HG02678 (cell line): Measurements from ENCODE around the gene FAM229B.
"Not testable (repeated sequence)": the region's sequence is repeated elsewhere in the genome, so short reads cannot be mapped to it uniquely, and the experiment has no call there.

Experiments
- ATAC-seq: cut with Tn5 transposase; IDR thresholded peaks from one replicate; pipeline ENCODE4 v1.9.1; 2021; ENCODE audit warnings: mild to moderate bottlenecking, moderate library complexity; ENCODE audit not compliant: unreplicated experiment

Gene FAM229B

GRCh38 chr6:112062966-112063365 lies 24.4 kb upstream of the FAM229B start:
- no peak for ATAC-seq

- no peak for ATAC-seq
Observed at GRCh38 chr6:112065426-112065986, 21.9 kb upstream of the FAM229B start.

- no peak for ATAC-seq
Observed at GRCh38 chr6:112066606-112067005, 20.8 kb upstream of the FAM229B start.

- ATAC-seq, result no peak
Observed at GRCh38 chr6:112081569-112081968, 5.8 kb upstream of the FAM229B start.

- no peak for ATAC-seq
Observed at GRCh38 chr6:112085286-112086065, 1.9 kb upstream of the FAM229B start.

- peak; percentile 22 for ATAC-seq
Observed at GRCh38 chr6:112086744-112087135, 651 bp upstream of the FAM229B start.

- ATAC-seq, result no peak
Observed at GRCh38 chr6:112087916-112088315, 525 bp downstream of the FAM229B start.

GRCh38 chr6:112096901-112097300 lies 9.5 kb downstream of the FAM229B start:
- no peak for ATAC-seq

- no peak for ATAC-seq
Observed at GRCh38 chr6:112100561-112100960, 13.2 kb downstream of the FAM229B start.

GRCh38 chr6:112106026-112106425 lies 18.6 kb downstream of the FAM229B start:
- ATAC-seq, result not testable (repeated sequence)

- ATAC-seq, result no peak
Observed at GRCh38 chr6:112106562-112106961, 19.2 kb downstream of the FAM229B start.

- no peak for ATAC-seq
Observed at GRCh38 chr6:112109262-112109661, 21.9 kb downstream of the FAM229B start.

- no peak for ATAC-seq
Observed at GRCh38 chr6:112113431-112113830, 26.0 kb downstream of the FAM229B start.

- no peak for ATAC-seq
Observed at GRCh38 chr6:112113918-112114317, 26.5 kb downstream of the FAM229B start.

- no peak for ATAC-seq
Observed at GRCh38 chr6:112114577-112115223, 27.3 kb downstream of the FAM229B start.

- ATAC-seq, result no peak
Observed at GRCh38 chr6:112116221-112116620, 28.8 kb downstream of the FAM229B start.

- no peak for ATAC-seq
Observed at GRCh38 chr6:112117554-112117953, 30.2 kb downstream of the FAM229B start.

GRCh38 chr6:112118034-112118433 lies 30.6 kb downstream of the FAM229B start:
- ATAC-seq, result no peak

GRCh38 chr6:112122756-112123155 lies 35.4 kb downstream of the FAM229B start:
- no peak for ATAC-seq

- no peak for ATAC-seq
Observed at GRCh38 chr6:112123982-112124381, 36.6 kb downstream of the FAM229B start.

- ATAC-seq, result no peak
Observed at GRCh38 chr6:112128208-112128607, 40.8 kb downstream of the FAM229B start.

GRCh38 chr6:112130878-112131277 lies 43.5 kb downstream of the FAM229B start:
- ATAC-seq, result no peak
